Fibroblast of pulmonary artery (primary cell): ENCODE results near the gene DDAH1.
A peak's percentile ranks its signal among the peaks of the same experiment; 100 is the strongest.

ENCODE experiments used
- DNase-seq: peaks from one replicate; pipeline ENCODE4 v3.0.0-alpha.2; 2010; ENCODE audit warnings: low read depth
- H3K4me3 ChIP-seq: replicated peaks from 2 replicates; pipeline ENCODE4 v1.5.1; 2011; ENCODE audit warnings: low read depth, mild to moderate bottlenecking, control low read depth, low read length, moderate library complexity
- CTCF ChIP-seq: IDR thresholded peaks from 2 replicates; pipeline ENCODE4 v1.5.1; 2011; ENCODE audit warnings: mild to moderate bottlenecking, control low read depth, low read length, inconsistent platforms; ENCODE audit errors: missing control alignments

The DDAH1 gene

GRCh38 chr1:85295006-85295431, 169.9 kb downstream of the DDAH1 start:
- no peak for TF ChIP-seq CTCF
- DNase-seq: no peak
- H3K4me3 ChIP-seq: no peak overlapping the region

GRCh38 chr1:85290826-85291225, 174.1 kb downstream of the DDAH1 start:
- DNase-seq: no peak
- TF ChIP-seq CTCF: no peak
- H3K4me3 ChIP-seq: no peak overlapping the region

GRCh38 chr1:85289848-85290335, 175.1 kb downstream of the DDAH1 start:
- no peak for TF ChIP-seq CTCF
- H3K4me3 ChIP-seq: no peak overlapping the region
- DNase-seq: no peak

- DNase-seq: peak; percentile 79
- TF ChIP-seq CTCF: no peak
- H3K4me3 ChIP-seq: no peak overlapping the region
Observed at GRCh38 chr1:85289207-85289847, 175.6 kb downstream of the DDAH1 start.

GRCh38 chr1:85284202-85284601, 180.8 kb downstream of the DDAH1 start:
- no peak overlapping the region for H3K4me3 ChIP-seq
- no peak for DNase-seq
- TF ChIP-seq CTCF: no peak

GRCh38 chr1:85283475-85284199, 181.3 kb downstream of the DDAH1 start:
- DNase-seq: no peak
- no peak for TF ChIP-seq CTCF
- no peak overlapping the region for H3K4me3 ChIP-seq
